Subcutaneous abdominal adipose tissue (tissue), 5 donors: Measurements from ENCODE around the gene TEX10.
A peak's percentile ranks its signal among the peaks of the same experiment; 100 is the strongest.
"Not testable (repeated sequence)": the region's sequence is repeated elsewhere in the genome, so short reads cannot be mapped to it uniquely, and the experiment has no call there.

Source experiments
- H3K27ac ChIP-seq: one replicate; pipeline ENCODE4 v1.7.0; 2013; ENCODE audit warnings: low read depth, mild to moderate bottlenecking, inconsistent platforms, low read length, moderate library complexity
- H3K27me3 ChIP-seq, 5 donors: one replicate each; pipeline ENCODE4 v1.7.0; 2013; ENCODE audit warnings: low read length in 5 of 5, inconsistent platforms in 1 of 5; ENCODE audit not compliant: control insufficient read depth in 5 of 5, insufficient read depth in 4 of 5
- H3K36me3 ChIP-seq, 5 donors: one replicate each; pipeline ENCODE4 v1.7.0; 2013; ENCODE audit warnings: low read length in 5 of 5; ENCODE audit not compliant: control insufficient read depth in 5 of 5, insufficient read depth in 5 of 5
- H3K4me1 ChIP-seq, 5 donors: one replicate each; pipeline ENCODE4 v1.7.0; 2013; ENCODE audit warnings: low read length in 5 of 5, mild to moderate bottlenecking in 3 of 5, moderate library complexity in 1 of 5; ENCODE audit not compliant: control insufficient read depth in 5 of 5, insufficient read depth in 5 of 5
- H3K4me3 ChIP-seq, 5 donors: one replicate each; pipeline ENCODE4 v1.7.0; 2013; ENCODE audit warnings: low read length in 5 of 5, low read depth in 1 of 5
- H3K9ac ChIP-seq, 5 donors: one replicate each; pipeline ENCODE4 v1.7.0; 2013; ENCODE audit warnings: low read length in 5 of 5, mild to moderate bottlenecking in 4 of 5, moderate library complexity in 3 of 5
- H3K9me3 ChIP-seq, 5 donors: one replicate each; pipeline ENCODE4 v1.7.0; 2013; ENCODE audit warnings: low read length in 5 of 5; ENCODE audit not compliant: control insufficient read depth in 5 of 5
- donor health status: healthy.
- donor health status: healthy.
- donor health status: healthy.
- donor health status: healthy.
- donor health status: healthy.

TEX10 gene

DNA sequence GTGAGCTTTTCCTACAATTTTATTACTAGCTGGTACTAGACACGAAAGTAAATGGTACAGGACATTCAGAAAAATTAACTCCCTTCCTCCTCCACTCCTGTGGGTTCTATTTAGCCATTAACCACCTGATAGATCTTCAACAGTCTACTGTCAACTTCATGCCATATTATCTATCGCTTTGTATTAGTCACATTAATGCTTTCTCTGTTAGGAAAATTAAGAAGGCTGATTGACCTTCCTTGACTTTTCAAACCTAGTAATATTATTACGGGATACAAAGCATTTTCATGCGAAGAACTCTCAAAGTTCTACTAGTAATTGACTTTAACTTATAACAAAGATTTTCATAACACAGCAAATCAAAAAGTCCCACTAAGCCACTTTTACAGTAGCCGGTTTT, 1.2 kb downstream of the TEX10 start:
- H3K36me3 ChIP-seq, result peaks cover 0 to 6% (median 0%) of the 10 kb centered on the region in 5 donors
- H3K9ac ChIP-seq, result peak overlapping the region in 4 of 5 donors; percentile 87 to 93 (median 88)
- H3K9me3 ChIP-seq, result no peaks in the 10 kb centered on the region
- H3K4me3 ChIP-seq, result peak overlapping the region; percentile 83 to 95 (median 88)
- H3K27me3 ChIP-seq, result no peaks in the 10 kb centered on the region
- H3K4me1 ChIP-seq, result peaks cover 3 to 27% (median 21%) of the 10 kb centered on the region in 5 donors
- no peak overlapping the region for H3K27ac ChIP-seq

DNA sequence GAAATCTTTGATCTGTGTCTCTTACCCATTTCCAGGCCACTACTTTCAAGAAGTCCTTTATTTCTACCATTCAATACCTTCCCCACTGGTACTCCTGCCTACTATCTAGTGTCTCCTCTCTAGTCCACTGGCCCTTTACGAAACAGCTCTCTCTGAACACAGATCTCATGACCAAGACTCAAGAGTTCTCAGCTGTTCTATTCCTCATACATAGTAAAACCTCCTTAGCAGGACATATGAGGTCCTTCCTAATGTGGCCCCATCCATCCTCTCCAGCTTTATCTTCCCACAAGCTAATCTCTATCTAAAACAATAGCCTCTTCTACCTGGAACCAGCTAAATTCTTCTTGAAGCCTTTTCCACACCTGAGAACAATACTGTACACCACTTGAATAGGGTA, 2.6 kb downstream of the TEX10 start:
- Histone ChIP-seq H3K9me3 (no peaks in the 10 kb centered on the region), H3K4me1 (peaks cover 4 to 27% (median 21%) of the 10 kb centered on the region in 5 donors), H3K27me3 (no peaks in the 10 kb centered on the region), H3K4me3 (no peak overlapping the region), H3K9ac (no peak overlapping the region), H3K36me3 (peaks cover 0 to 10% (median 3%) of the 10 kb centered on the region in 5 donors), H3K27ac (no peak overlapping the region)

DNA sequence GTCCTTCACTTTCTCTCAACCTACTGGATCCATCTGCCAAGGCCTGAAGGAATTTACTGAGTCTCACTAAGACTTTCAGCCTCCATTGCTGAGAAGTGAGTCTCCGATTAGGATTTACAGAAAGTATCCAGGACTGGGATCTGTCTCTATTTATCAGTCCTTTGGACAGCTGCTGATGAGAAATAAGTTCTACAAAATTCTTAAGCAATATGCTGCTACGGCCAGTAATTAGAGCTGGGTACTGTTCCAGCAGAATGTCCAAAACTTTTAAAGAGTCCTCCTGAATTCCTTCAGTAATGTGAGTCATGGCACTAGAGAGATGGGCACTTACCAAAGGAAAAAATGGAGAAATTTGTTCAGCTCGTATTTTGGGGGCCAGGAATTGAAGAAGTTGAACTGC, 5.9 kb downstream of the TEX10 start:
- peak overlapping the region in 1 of 5 donors; percentile 17 for H3K9ac ChIP-seq
- peak overlapping the region; percentile 46 for H3K27ac ChIP-seq
- H3K9me3 ChIP-seq, result no peaks in the 10 kb centered on the region
- no peaks in the 10 kb centered on the region for H3K27me3 ChIP-seq
- no peak overlapping the region for H3K4me3 ChIP-seq
- peaks cover 4 to 11% (median 10%) of the 10 kb centered on the region in 5 donors for H3K4me1 ChIP-seq
- peaks cover 0 to 10% (median 3%) of the 10 kb centered on the region in 5 donors for H3K36me3 ChIP-seq

DNA sequence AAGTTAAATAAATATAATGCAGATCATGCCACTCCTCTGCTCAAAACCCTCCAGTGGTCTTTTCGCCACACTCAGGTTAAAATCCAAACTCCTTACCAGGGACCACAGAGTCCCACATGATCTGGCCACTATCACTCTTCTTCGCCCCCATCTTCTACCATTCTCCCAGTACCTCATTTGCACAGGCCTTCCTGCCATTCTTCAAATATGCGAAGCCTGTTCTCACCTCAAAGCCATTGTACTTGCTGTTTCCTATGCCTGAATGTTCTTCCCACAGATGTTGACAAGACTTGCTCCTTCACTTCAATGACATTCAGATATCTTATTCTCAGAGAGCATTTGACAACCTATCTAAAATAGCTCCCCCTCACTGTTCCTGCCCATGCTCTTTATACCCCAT, 10.9 kb downstream of the TEX10 start:
- H3K4me3 ChIP-seq, result no peak overlapping the region
- H3K36me3 ChIP-seq, result peaks cover 0 to 15% (median 7%) of the 10 kb centered on the region in 5 donors
- no peak overlapping the region for H3K9ac ChIP-seq
- peaks cover 0 to 4% (median 4%) of the 10 kb centered on the region in 5 donors for H3K4me1 ChIP-seq
- no peaks in the 10 kb centered on the region for H3K27me3 ChIP-seq
- no peaks in the 10 kb centered on the region for H3K9me3 ChIP-seq
- no peak overlapping the region for H3K27ac ChIP-seq

DNA sequence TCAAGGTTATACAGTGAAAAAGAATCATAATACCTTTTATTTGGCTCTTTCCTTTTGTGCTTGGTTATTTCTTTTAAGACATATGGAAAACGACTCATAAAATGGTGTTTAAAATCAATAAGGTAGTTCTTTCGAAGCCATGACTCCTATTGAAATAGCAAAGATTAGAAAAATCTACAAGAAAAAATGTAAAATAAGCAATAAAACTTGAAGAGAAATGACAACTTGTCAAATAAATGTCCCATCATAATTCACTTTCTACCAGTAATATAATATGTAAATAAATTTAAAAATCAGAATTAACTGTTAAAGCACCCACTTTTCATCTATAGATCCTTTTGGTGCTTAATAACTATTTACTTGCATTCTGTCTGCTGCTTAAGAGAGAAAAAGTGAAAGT, 12.5 kb downstream of the TEX10 start:
- no peaks in the 10 kb centered on the region for H3K27me3 ChIP-seq
- no peak overlapping the region for H3K27ac ChIP-seq
- no peak overlapping the region for H3K4me3 ChIP-seq
- H3K36me3 ChIP-seq, result peaks cover 0 to 7% (median 4%) of the 10 kb centered on the region in 5 donors
- no peaks in the 10 kb centered on the region for H3K4me1 ChIP-seq
- no peaks in the 10 kb centered on the region for H3K9me3 ChIP-seq
- no peak overlapping the region for H3K9ac ChIP-seq

DNA sequence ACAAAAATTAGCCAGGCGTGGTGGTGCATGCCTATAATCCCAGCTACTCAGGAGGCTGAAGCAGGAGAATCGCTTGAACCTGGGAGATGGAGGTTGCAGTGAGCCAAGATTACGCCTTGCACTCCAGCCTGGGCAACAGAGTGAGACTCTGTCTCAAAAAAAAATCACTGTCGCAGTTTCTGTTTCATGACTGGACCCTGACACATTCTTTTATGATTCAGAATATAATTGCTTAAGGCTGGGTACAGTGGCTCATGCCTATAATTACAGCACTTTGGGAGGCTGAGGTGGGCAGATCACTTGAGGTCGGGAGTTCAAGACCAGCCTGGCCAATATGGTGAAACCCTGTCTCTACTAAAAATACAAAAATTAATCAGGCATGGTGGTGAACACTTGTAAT, 14.0 kb downstream of the TEX10 start:
- not testable (repeated sequence) for H3K9me3 ChIP-seq, H3K9ac ChIP-seq, H3K4me3 ChIP-seq, H3K36me3 ChIP-seq, H3K27me3 ChIP-seq, H3K27ac ChIP-seq, H3K4me1 ChIP-seq

DNA sequence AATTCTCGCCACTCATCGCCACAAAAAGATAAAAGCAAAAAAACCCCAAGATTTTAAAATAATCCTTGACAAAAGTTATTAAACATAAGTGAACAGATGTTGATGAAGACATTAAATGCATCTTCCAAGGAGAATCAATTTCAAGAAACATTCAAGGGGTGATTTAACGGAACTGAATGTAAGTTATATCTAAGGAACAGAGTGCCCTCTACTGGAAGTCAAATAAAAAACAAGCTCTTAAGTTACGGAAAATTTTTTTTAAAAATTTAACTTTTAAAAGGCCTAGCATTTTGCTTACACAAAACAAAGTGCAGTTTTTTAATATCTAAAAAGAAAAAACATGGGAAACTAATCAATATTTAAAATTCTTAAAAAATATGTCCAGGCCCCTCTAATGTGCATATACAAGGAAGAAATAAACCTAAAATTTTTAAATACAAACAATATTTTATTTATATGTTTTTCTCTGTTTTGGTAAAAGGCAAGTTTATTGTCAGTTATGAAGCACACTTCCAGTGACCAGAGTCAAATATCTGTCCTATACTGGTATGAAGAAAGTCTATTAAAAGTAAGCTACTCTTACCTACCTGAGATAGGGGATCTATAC, 28.0 kb downstream of the TEX10 start:
- Histone ChIP-seq H3K27ac (no peak overlapping the region), H3K4me1 (no peaks in the 10 kb centered on the region), H3K9me3 (no peaks in the 10 kb centered on the region), H3K36me3 (peaks cover 7 to 46% (median 19%) of the 10 kb centered on the region in 5 donors), H3K9ac (no peak overlapping the region), H3K27me3 (no peaks in the 10 kb centered on the region), H3K4me3 (no peak overlapping the region)

DNA sequence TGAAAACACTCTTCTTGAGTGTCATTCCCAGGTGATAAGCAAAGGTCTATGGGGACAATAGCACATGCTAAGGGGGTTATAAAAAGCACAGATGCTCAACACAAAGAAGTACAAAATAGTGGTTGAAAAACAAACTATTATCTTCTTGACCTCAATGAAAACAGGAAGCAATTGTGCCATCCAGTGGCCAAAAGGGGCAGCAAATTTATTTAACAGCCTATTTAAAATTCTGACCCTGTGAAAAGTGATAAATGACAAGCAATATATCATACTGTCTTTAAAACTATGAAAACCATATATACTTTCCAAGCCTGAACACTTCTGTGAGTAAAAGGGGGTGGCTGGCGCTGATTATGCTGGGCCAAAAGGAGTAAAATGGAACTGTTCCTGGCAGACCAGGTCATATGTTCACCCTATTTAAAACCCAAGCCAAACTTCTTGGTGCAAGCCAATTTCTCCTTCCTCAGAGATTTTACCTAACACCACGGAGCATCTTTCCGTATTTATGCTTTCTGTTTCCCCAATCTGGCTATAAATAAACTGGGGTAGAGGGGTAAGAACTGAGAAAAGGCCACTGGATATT, 29.7 kb downstream of the TEX10 start:
- Histone ChIP-seq H3K27me3 (no peaks in the 10 kb centered on the region), H3K36me3 (peaks cover 6 to 44% (median 22%) of the 10 kb centered on the region in 5 donors), H3K9me3 (no peaks in the 10 kb centered on the region), H3K27ac (no peak overlapping the region), H3K9ac (no peak overlapping the region), H3K4me3 (no peak overlapping the region), H3K4me1 (no peaks in the 10 kb centered on the region)

GRCh38 chr9:100317706-100318105, 35.0 kb downstream of the TEX10 start:
- Histone ChIP-seq H3K27ac (no peak overlapping the region), H3K4me1 (no peaks in the 10 kb centered on the region), H3K9me3 (no peaks in the 10 kb centered on the region), H3K36me3 (peaks cover 0 to 29% (median 20%) of the 10 kb centered on the region in 5 donors), H3K4me3 (no peak overlapping the region), H3K27me3 (no peaks in the 10 kb centered on the region), H3K9ac (no peak overlapping the region)

DNA sequence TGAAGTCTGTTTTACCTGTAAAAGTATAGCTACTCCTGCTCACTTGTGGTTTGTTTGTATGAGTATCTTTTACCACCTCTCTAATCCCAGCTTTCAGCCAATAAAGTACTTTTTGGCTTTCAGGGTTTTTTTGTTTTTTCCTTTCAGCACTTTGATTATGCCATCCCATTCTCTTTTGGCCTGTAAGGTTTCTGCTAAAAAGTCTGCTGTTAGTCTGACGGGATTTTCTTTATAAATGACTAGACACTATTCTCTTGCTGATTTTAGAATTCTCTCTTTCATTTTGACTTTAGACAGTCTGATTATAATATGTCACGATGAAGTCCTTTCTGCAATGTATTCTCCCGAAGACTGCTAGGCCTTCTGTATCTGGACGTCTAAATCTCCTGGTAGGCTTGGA, 37.2 kb downstream of the TEX10 start:
- no peaks in the 10 kb centered on the region for H3K4me1 ChIP-seq
- H3K36me3 ChIP-seq, result peaks cover 0 to 20% (median 18%) of the 10 kb centered on the region in 5 donors
- no peaks in the 10 kb centered on the region for H3K9me3 ChIP-seq
- H3K27ac ChIP-seq, result no peak overlapping the region
- no peaks in the 10 kb centered on the region for H3K27me3 ChIP-seq
- H3K4me3 ChIP-seq, result no peak overlapping the region
- H3K9ac ChIP-seq, result no peak overlapping the region
